Measurements from ENCODE around the gene UBE2J2.

GRCh38 chr1:1245817-1246576, 27.7 kb downstream of the UBE2J2 start:
- TF ChIP-seq CTCF (IDR thresholded peaks at IDR 0.05) (no peak), EZH2 (IDR thresholded peaks at IDR 0.05) (no peak), EZH2phosphoT487 (IDR thresholded peaks at IDR 0.05) (no peak)
